HT1080 (cell line): ENCODE data around the gene GARS1. TPM values are rescaled to one million over a fixed set of nuclear protein-coding genes. Genes with fewer than 3 reads are reported as not detected.

Experiments
- DNase-seq: peaks from one replicate; pipeline ENCODE4 v3.0.0-alpha.2; 2015; ENCODE audit warnings: low read depth
- total RNA-seq: library from RNA; depleted of rRNA; stranded (reverse); fragments of >200 nt; shearing (Covaris generic); gene quantifications from 2 replicates; pipeline ENCODE4 v1.2.3, GENCODE V29; 2014

Gene GARS1
- total RNA-seq, 1 experiment from 2014 or later, result 205 TPM

GRCh38 chr7:30654296-30655090 lies 59.8 kb downstream of the GARS1 start:
- no peak for DNase-seq

GRCh38 chr7:30655096-30655970 lies 60.7 kb downstream of the GARS1 start:
- DNase-seq, result no peak

GRCh38 chr7:30656006-30656957 lies 61.6 kb downstream of the GARS1 start:
- DNase-seq, result no peak

- no peak for DNase-seq
These were observed 62.5 kb downstream of the GARS1 start for GRCh38 chr7:30657131-30657530.

GRCh38 chr7:30658479-30659074 lies 63.9 kb downstream of the GARS1 start:
- no peak for DNase-seq

- DNase-seq, result peak; percentile 28
These were observed 64.6 kb downstream of the GARS1 start for GRCh38 chr7:30659312-30659711.

GRCh38 chr7:30660331-30661255 lies 65.9 kb downstream of the GARS1 start:
- no peak for DNase-seq

GRCh38 chr7:30661926-30662325 lies 67.2 kb downstream of the GARS1 start:
- DNase-seq, result no peak

- no peak for DNase-seq
These were observed 67.8 kb downstream of the GARS1 start for GRCh38 chr7:30662431-30662939.

GRCh38 chr7:30663414-30663813 lies 68.7 kb downstream of the GARS1 start:
- no peak for DNase-seq

- no peak for DNase-seq
These were observed 69.7 kb downstream of the GARS1 start for GRCh38 chr7:30664184-30664885.

- no peak for DNase-seq
These were observed 70.4 kb downstream of the GARS1 start for GRCh38 chr7:30665043-30665442.

GRCh38 chr7:30665449-30665848 lies 70.8 kb downstream of the GARS1 start:
- no peak for DNase-seq

GRCh38 chr7:30667172-30667571 lies 72.5 kb downstream of the GARS1 start:
- no peak for DNase-seq

GRCh38 chr7:30668102-30668501 lies 73.4 kb downstream of the GARS1 start:
- no peak for DNase-seq

- DNase-seq, result peak; percentile 52
These were observed 77.3 kb downstream of the GARS1 start for GRCh38 chr7:30671793-30672465.

- DNase-seq, result no peak
These were observed 79.7 kb downstream of the GARS1 start for GRCh38 chr7:30674420-30674819.

- no peak for DNase-seq
These were observed 80.2 kb downstream of the GARS1 start for GRCh38 chr7:30674876-30675275.
